Suprapubic skin (tissue), 4 donors: ENCODE data around the gene GCM1. TPM values are rescaled to one million over a fixed set of nuclear protein-coding genes. Genes with fewer than 3 reads are reported as not detected.

Experiments used
- DNase-seq, 2 donors: peaks; one replicate each; pipeline ENCODE4 v3.0.0-alpha.2; 2019; ENCODE audit warnings: low spot score in 2 of 2
- H3K27ac ChIP-seq: fragments of 200-600 bp; sonication (generic); one replicate; pipeline ENCODE4 v1.5.1; 2019
- H3K27me3 ChIP-seq: fragments of 200-600 bp; sonication (generic); one replicate; pipeline ENCODE4 v1.5.1; 2019
- H3K36me3 ChIP-seq: fragments of 200-600 bp; sonication (generic); one replicate; pipeline ENCODE4 v1.5.1; 2019
- H3K4me1 ChIP-seq: fragments of 200-600 bp; sonication (generic); one replicate; pipeline ENCODE4 v1.5.1; 2019
- H3K4me3 ChIP-seq: fragments of 200-600 bp; sonication (generic); one replicate; pipeline ENCODE4 v1.5.1; 2019; ENCODE audit warnings: mild to moderate bottlenecking
- H3K9me3 ChIP-seq: fragments of 200-600 bp; sonication (generic); one replicate; pipeline ENCODE4 v1.5.1; 2019
- CTCF ChIP-seq, 2 donors: fragments of 200-600 bp in 1 of 2; fragments of 450-650 bp in 1 of 2; sonication (generic) in 1 of 2; IDR thresholded peaks; one replicate each; pipeline ENCODE4 v1.5.1; 2016 to 2019; ENCODE audit warnings: antibody characterized with exemption in 2 of 2, mild to moderate bottlenecking in 1 of 2, moderate library complexity in 1 of 2
- EP300 ChIP-seq: sonication (generic); formaldehyde crosslinking; IDR thresholded peaks from one replicate; pipeline ENCODE4 v1.6.1; 2017; ENCODE audit warnings: antibody characterized with exemption
- POLR2A ChIP-seq, 2 donors: fragments of 450-650 bp; IDR thresholded peaks; one replicate each; pipeline ENCODE4 v1.6.1; 2017; ENCODE audit warnings: antibody characterized with exemption in 2 of 2, mild to moderate bottlenecking in 2 of 2, moderate library complexity in 2 of 2
- POLR2AphosphoS5 ChIP-seq, 3 donors: sonication (generic); formaldehyde crosslinking; IDR thresholded peaks; one replicate each; pipeline ENCODE4 v1.6.1; 2017; ENCODE audit warnings: antibody characterized with exemption in 3 of 3
- WGBS: methylation state at CpG from one replicate; pipeline ENCODE4 v1.1.5; 2018; 5-methylcytosine and 5-hydroxymethylcytosine counted together
- total RNA-seq, 4 donors: library from RNA; depleted of rRNA; stranded (reverse); fragments of >200 nt; gene quantifications; one replicate each; pipeline ENCODE4 v1.1.0, GENCODE V29; 2016

The GCM1 gene
- total RNA-seq, 4 donors from 2014 or later, result 0.24 TPM; not detected in 3

- Histone ChIP-seq H3K27ac (no peak overlapping the region), H3K9me3 (no peaks in the 10 kb centered on the region), H3K4me1 (no peaks in the 10 kb centered on the region), H3K4me3 (no peak overlapping the region), H3K36me3 (no peaks in the 10 kb centered on the region), H3K27me3 (no peaks in the 10 kb centered on the region)
- TF ChIP-seq EP300, result no peak
- TF ChIP-seq POLR2A (IDR thresholded peaks at IDR 0.05), result no peak
- TF ChIP-seq POLR2AphosphoS5 (IDR thresholded peaks at IDR 0.05), result no peak
- TF ChIP-seq CTCF (IDR thresholded peaks at IDR 0.05), result no peak
- 88% methylated on average over 4 of the region's 4 CpGs for WGBS
- DNase-seq, result no peak
Measured at GRCh38 chr6:53139841-53140413, 8.7 kb downstream of the GCM1 start.

GRCh38 chr6:53136000-53136609 lies 12.5 kb downstream of the GCM1 start:
- no peak for DNase-seq
- Histone ChIP-seq H3K4me1 (no peaks in the 10 kb centered on the region), H3K36me3 (no peaks in the 10 kb centered on the region), H3K9me3 (no peaks in the 10 kb centered on the region), H3K4me3 (no peak overlapping the region), H3K27ac (no peak overlapping the region), H3K27me3 (no peaks in the 10 kb centered on the region)
- WGBS, result 87% methylated on average over 3 of the region's 3 CpGs
- TF ChIP-seq POLR2AphosphoS5 (IDR thresholded peaks at IDR 0.05) (no peak), POLR2A (IDR thresholded peaks at IDR 0.05) (no peak), CTCF (IDR thresholded peaks at IDR 0.05) (no peak), EP300 (no peak)

GRCh38 chr6:53134601-53135235 lies 13.9 kb downstream of the GCM1 start:
- no peak overlapping the region for H3K4me3 ChIP-seq
- TF ChIP-seq POLR2A (IDR thresholded peaks at IDR 0.05), result no peak
- TF ChIP-seq EP300, result no peak
- no peak for TF ChIP-seq POLR2AphosphoS5 (IDR thresholded peaks at IDR 0.05)
- WGBS, result 63% methylated on average over 8 of the region's 8 CpGs
- no peaks in the 10 kb centered on the region for H3K4me1 ChIP-seq
- H3K27me3 ChIP-seq, result no peaks in the 10 kb centered on the region
- H3K36me3 ChIP-seq, result no peaks in the 10 kb centered on the region
- H3K27ac ChIP-seq, result no peak overlapping the region
- H3K9me3 ChIP-seq, result no peaks in the 10 kb centered on the region
- DNase-seq, result no peak

- Histone ChIP-seq H3K36me3 (no peaks in the 10 kb centered on the region), H3K9me3 (no peaks in the 10 kb centered on the region), H3K4me1 (no peaks in the 10 kb centered on the region), H3K27ac (no peak overlapping the region), H3K4me3 (no peak overlapping the region), H3K27me3 (no peaks in the 10 kb centered on the region)
- TF ChIP-seq POLR2AphosphoS5 (IDR thresholded peaks at IDR 0.05) (no peak), EP300 (no peak), POLR2A (IDR thresholded peaks at IDR 0.05) (no peak), CTCF (IDR thresholded peaks at IDR 0.05) (no peak)
- 93% methylated on average over 16 of the region's 16 CpGs for WGBS
- no peak for DNase-seq
Measured at GRCh38 chr6:53133961-53134360, 14.7 kb downstream of the GCM1 start.

GRCh38 chr6:53130569-53131290 lies 17.9 kb downstream of the GCM1 start:
- no peak for TF ChIP-seq EP300
- no peak for TF ChIP-seq POLR2A (IDR thresholded peaks at IDR 0.05)
- TF ChIP-seq CTCF (IDR thresholded peaks at IDR 0.05), result no peak
- TF ChIP-seq POLR2AphosphoS5 (IDR thresholded peaks at IDR 0.05), result no peak

More at GRCh38 chr6:53130569-53131290, 17.9 kb downstream of the GCM1 start:
- DNase-seq, result no peak
- Histone ChIP-seq H3K27me3 (no peaks in the 10 kb centered on the region), H3K4me1 (no peaks in the 10 kb centered on the region), H3K9me3 (no peaks in the 10 kb centered on the region), H3K27ac (no peak overlapping the region), H3K4me3 (no peak overlapping the region), H3K36me3 (no peaks in the 10 kb centered on the region)
- WGBS, result 58% methylated on average over 6 of the region's 6 CpGs
